Measurements from ENCODE around the gene SNTG2. TPM values are rescaled to one million over a fixed set of nuclear protein-coding genes. Genes with fewer than 3 reads are reported as not detected.
A peak's percentile ranks its signal among the peaks of the same experiment; 100 is the strongest.
"Not testable (repeated sequence)": the region's sequence is repeated elsewhere in the genome, so short reads cannot be mapped to it uniquely, and the experiment has no call there.

The SNTG2 gene
- total RNA-seq, 2 donors from 2014 or later, result 1.2 to 2.0 TPM

DNA sequence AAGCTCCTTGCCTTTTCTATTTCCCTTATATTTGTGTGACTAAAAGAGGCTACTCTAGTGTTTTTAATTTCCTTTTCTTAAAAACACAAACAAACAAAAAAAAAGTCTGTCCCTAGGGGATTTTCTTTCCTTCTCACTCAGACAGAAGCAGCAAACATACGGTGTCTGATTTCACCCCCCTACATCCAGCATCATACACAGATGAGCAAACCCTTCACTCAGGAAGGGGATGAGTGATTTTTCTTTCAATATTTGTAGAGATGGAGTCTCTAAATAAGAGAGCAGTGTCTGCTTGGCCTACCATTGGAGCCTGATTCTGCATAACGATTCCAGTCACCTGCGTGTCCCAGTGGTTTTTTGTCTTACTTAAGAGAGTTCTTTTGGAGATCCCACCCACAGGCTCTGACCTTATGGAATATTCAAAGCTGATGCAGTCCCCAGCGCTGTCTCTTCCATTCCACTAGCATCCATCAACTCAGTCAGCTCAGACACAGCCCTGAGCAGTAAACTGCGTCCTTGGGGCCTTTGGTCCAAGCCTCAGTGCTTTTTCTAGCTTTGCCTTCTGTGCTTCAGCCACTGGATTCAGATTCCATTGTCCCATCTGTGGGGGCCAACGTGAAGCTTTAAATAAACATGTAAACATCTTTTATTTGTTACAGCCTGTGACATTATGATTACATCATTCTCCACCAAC is 410.1 kb downstream of the SNTG2 start:
- intact Hi-C loops (cut with DNase I, micrococcal nuclease), result no loop called here
- DNase-seq (no peak), ATAC-seq (no peak)

DNA sequence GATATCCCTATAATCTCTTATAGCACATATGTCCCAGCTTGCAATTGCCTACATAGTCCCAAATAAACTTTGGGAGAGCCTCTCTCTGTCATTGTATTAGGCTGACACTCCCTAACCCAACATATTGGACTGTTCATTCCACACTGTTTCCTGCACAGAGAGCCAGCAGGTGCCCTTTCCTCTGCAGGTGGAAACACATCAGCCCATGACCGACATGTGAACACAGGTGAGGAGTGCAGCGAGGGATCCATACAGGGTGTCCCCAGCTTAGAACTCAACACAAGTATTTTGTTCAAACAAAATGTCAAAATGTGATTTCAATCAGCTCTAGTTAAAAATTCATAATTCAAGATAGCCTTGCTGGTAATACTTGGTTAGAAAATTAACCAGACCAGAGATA is 412.7 kb downstream of the SNTG2 start:
- DNase-seq (no peak), ATAC-seq (no peak)
- intact Hi-C loops (cut with DNase I, micrococcal nuclease), result no loop called here

DNA sequence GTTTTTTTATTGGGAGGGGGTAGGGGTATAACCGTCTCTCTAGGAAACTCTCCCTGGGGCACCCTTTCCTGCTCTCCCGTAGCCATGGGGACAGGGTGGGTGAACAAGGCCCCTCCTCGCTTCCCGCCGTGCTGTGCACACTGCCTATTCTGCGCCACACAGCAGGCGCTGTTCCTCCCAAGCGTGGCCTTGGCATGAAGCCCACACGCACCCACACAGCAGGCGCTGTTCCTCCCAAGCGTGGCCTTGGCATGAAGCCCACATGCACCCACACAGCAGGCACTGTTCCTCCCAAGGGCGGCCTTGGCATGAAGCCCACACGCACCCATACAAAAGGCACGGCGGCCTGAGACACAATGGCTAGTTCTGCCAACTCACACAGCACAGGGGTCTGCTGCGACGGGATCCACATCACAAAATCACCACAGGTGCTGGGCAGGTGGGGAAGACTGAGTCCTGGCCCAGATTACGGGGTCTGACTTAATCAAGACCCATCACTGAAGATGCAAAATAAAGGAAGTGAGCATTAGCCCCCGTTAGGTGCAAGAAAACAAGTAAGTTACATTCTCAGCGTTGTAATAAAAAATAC is 416.0 kb downstream of the SNTG2 start:
- intact Hi-C loops (cut with DNase I, micrococcal nuclease), result no loop called here
- ATAC-seq (no peak), DNase-seq (peak in 1 of 2 donors; percentile 22)

DNA sequence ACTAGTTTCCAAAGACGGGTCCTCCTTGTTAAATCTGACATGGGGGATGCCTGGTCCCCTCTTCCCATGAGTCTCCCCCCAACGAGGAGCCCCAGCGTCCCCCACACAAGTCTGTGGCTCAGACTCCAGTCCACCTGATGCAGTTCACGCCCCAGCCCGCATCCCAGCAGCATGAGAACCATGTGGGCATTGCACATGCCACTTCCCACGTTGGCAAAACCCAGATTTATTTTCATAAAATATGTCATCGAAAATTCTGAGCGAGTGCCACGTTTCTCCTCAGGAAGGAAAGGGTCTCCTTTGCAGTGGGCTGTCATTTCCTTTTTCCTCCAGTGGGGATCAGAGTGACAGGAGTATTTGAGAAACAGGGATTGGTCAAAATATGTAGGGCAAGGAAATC is 417.0 kb downstream of the SNTG2 start:
- intact Hi-C loops (cut with DNase I, micrococcal nuclease), result no loop called here
- DNase-seq (no peak), ATAC-seq (no peak)

DNA sequence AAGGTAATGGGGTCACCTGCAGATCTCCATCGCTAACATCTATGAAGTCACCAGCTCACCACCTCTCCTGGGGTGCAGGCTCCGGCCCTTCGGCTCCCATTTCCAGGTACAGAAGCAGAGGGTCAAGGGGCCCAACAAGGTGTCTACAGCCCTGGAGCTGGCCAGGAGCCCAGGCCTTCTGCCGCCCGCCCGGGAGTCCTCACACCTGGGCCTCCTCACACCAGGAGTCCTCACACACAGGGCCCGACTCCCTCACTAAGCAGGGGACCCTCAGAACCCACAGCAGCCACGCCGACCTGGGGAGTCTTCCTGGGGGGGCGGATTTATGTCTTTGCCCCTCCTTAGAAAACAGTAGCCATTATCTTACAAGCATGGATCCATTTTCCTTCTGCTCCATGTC is 419.3 kb downstream of the SNTG2 start:
- DNase-seq, result no peak
- no peak for ATAC-seq
- intact Hi-C loops (cut with DNase I, micrococcal nuclease), result no loop called here

DNA sequence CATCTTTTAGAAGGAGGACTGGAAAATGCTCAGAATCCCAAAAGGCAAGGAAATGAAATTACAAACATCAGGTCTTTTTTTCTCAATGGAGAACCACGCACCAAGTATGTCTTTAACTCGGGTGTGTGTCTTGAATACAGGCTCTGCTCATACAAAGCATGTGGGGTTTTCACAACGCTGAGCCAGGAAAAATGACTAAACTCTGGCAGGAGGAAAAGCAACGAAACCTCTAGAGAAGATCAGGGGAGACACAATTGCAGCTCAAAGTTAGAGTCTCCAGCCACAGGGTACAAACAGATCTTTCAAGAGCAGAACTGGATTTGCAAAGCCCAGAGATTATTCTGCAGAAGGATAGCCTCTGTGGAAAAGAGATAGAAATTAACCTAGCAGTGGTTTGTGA is 419.8 kb downstream of the SNTG2 start:
- no peak for DNase-seq
- intact Hi-C loops (cut with DNase I, micrococcal nuclease), result no loop called here

DNA sequence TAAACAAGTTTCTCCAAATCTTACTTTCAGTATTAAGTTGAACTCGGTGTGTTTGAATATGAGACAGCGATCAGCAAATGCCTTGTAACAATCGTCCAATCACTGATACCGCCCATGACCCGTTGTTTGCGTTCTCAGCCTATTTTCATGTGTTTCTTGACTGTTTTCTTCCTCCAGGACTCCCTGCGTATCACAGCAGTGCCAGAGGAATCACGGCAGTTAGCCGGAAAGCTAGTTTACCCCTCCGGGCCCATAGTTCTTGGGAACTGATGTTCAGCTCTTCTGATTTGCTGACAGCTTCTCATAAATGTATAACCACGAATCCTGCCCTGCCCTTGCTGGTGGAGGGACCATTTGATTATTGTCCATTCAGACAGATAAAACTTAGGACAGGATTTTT is 420.4 kb downstream of the SNTG2 start:
- intact Hi-C loops (cut with DNase I, micrococcal nuclease), result no loop called here
- DNase-seq, result no peak
- ATAC-seq, result no peak

More for the DNA sequence above, 419.8 kb downstream of the SNTG2 start:
- no peak for ATAC-seq

DNA sequence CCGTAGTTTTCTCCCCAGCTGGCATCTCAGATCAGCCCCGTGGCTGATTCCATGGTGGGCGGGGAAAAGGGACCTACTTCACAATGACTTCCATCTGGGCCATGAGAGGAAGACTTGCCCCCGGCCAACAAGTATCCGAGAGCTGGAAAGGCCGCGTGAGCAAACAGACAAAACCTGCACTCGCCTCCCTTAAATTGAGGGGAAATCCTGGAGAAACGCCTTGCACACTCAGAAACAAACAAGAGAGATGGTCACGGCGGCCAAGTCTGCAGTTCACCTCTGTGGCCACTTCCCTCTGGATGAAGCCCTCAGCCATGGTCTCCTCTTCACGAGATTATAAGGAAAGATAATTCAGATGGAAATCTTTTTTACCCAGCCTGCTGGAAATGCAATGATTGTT is 423.2 kb downstream of the SNTG2 start:
- intact Hi-C loops (cut with DNase I, micrococcal nuclease), result no loop called here
- DNase-seq, result no peak
- no peak for ATAC-seq

DNA sequence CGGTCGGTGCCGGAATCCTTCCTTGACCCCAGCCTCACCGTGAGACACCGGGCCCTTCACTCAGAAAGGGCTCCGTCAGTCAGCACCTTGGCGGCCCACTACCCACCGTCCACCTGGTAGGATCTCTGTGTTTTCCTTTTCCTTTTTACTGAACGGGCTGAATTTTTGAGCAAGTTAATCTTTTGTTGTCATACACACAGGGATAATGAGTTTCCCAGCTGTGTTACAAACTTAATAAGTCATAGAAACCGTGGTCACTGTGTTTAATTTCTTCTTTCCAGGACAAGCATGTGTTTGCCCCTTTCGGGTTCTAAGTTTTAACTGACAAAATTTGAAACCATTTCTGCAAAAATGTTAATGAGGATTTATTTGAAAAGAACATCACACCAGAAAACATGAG is 423.6 kb downstream of the SNTG2 start:
- intact Hi-C loops (cut with DNase I, micrococcal nuclease), result no loop called here
- no peak for DNase-seq
- no peak for ATAC-seq

DNA sequence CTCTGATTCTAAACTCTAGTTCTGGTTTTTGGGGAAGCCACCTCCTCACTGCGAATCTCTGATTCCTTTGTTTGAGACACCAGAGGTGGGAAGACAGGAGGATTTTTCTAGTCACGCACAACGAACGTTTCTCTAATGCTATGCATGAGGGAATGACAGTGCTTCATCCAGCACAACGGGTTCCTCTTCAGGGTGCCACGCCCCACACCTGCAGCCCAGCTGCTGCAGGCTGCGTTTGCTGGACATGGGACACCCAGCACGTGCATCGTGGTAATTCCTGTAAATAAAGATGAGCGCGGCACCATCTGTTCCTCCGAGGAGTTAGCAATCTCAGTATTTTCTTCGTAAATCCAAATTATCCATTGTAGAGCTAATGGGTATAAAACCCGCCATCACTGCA is 425.1 kb downstream of the SNTG2 start:
- DNase-seq (no peak), ATAC-seq (no peak)
- intact Hi-C loops (cut with DNase I, micrococcal nuclease), result no loop called here

DNA sequence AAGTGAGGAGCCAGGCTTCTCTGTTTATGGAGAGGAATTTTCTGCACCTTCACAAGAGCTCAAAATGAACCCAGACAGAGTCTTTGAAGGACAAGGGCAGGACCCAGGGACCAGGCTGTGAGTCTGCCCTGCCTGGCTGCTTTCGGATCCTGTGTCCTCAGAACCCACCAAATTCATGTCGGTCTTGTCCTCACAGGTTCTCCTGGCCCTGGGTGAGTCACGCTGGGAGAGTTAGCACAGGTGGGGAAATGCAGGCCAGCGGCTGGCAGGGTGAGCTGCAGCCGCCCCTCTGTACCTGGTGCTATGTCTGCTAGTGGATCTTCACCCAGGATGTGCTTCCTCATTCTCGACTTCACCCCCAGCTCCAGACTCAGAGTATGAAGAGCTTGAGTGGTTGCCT is 426.8 kb downstream of the SNTG2 start:
- DNase-seq (no peak), ATAC-seq (no peak)
- intact Hi-C loops (cut with DNase I, micrococcal nuclease), result no loop called here

DNA sequence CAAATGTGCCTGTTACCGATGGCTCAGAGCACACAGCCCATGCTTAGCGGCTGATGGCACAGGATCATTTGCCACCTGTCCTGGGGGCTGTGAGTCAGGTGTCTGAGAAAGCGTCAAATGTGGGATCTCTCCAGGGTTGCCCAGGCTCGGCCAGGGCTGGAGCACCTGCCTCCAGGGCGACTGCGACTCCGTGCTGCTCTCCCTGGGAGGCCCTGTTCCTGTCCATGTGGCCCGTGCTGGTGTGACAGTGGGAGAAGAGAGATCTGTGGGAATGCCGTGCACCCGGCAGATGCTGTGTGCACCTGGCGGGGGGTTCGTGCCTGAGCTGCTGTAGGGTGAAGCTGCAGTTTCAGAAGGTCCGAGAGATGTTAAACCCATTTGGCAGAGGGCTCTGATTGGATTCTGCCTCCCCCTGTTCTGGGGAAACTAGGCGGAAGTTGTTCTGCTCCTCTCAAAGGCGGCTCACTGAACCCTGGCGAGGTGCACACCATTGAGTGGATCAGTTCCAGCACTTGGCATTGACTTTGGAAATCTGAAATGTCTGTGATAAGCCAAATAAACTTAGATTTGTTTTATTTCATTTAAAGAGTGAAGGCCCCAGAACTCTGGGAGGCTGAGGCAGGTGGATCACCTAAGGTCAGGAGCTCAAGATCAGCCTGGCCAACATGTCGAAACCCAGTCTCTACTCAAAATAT is 428.0 kb downstream of the SNTG2 start:
- DNase-seq (no peak), ATAC-seq (no peak)
- intact Hi-C loops (cut with DNase I, micrococcal nuclease), result no loop called here

DNA sequence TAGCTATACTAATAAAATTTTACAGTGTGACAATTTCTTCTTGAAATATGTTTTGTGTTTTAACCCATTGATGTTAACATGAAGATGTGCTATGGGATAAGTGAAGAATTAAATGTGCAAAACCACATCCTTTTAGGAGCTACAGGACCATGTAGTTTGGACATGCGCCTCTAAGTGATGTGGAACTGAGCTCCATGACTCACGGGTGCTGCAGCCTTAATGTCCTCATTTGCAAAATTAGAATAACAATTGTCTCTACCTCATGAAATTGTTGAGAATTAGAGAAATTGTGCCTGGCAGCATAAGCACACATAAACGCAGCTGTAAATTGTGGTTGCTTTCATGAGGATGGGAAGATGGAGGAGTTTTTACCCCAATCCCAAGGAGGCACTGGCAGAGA is 431.0 kb downstream of the SNTG2 start:
- DNase-seq, result no peak
- intact Hi-C loops (cut with DNase I, micrococcal nuclease), result no loop called here
- no peak for ATAC-seq

DNA sequence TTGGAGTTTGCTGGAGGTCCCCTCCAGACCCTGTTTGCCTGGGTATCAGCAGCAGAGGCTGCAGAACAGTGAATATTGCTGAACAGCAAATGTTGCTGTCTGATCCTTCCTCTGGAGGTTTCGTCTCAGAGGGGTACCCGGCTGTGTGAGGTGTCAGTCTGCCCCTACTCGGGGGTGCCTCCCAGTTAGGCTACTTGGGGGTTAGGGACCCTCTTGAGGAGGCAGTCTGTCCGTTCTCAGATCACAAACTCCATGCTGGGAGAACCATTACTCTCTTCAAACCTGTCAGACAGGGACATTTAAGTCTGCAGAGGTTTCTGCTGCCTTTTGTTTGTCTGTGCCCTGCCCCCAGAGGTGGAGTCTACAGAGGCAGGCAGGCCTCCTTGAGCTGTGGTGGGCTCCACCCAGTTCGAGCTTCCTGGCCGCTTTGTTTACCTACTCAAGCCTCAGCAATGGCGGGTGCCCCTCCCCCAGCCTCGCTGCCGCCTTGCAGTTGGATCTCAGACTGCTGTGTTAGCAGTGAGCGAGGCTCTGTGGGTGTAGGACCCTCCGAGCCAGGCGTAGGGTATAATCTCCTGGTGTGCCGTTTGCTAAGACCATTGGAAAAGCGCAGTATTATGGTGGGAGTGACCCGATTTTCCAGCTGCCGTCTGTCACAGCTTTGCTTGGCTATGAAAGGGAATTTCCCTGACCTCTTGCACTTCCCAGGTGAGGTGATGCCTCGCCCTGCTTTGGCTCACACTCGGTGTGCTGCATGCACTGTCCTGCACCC is 437.5 kb downstream of the SNTG2 start:
- intact Hi-C loops (cut with DNase I, micrococcal nuclease); DNase-seq; ATAC-seq: not testable (repeated sequence)

DNA sequence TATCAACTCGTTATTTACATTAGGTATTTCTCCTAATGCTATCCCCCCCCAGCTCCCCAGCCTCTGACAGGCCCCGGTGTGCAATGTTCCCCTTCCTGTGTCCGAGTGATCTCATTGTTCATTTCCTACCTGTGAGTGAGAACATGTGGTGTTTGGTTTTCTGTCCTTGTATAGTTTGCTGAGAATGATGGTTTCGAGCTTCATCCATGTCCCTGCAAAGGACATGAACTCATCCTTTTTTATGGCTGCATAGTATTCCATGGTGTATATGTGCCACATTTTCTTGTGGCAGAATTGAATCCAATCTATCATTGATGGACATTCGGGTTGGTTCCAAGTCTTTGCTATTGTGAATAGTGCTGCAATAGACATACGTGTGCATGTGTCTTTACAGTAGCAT is 439.5 kb downstream of the SNTG2 start:
- ATAC-seq; DNase-seq; intact Hi-C loops (cut with DNase I, micrococcal nuclease): not testable (repeated sequence)

DNA sequence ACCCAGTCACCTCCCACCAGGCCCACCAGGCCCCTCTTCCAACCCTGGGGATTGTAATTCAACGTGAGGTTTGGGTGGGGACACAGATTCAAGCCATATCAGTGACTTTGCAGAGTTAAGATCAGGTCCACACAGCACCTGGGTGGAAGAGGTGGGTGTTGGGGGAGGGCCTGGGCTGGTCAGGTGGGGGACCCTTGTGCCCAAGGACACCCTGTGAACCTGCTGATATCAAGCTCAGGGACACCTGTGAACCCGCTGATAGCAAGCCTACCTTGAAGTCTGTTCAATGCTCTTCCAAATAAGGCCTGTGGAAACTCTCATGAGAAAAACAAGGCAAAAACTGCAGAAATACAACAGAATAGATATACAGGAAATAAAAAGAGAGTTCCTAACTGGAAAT is 442.7 kb downstream of the SNTG2 start:
- intact Hi-C loops (cut with DNase I, micrococcal nuclease), result no loop called here

DNA sequence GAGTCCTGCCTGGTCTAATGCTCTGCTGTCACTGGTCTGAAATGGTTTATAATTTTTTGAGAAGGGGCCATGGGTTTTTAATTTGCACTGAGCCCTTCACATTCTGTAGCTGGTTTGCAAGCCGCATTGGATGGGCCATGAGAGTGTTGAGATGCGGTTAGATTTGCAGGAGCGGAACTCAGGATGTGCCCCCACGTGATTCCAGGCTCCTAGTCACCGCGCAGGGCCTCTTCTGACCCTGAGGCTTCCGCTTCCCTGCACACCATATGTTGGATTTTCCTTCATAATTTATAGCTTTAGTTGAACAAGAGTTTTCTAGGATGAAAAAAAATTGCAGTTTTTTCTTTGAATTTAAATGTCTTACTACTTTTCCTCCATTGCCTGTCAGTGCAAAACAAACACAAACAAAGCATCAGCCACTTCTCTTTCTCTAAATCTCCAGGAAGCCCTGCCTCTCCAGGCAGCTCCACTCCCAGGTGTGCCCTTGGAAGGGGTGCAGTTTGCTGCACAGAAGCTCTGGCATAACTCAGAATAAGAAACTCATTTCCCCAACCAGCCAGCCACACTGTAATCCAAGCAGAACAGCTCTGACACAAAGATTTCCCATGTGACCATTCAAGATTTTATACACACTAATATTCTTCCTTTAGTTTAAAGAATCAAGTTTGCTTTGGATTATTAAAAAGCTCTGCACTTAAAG is 444.2 kb downstream of the SNTG2 start:
- ATAC-seq, result no peak
- intact Hi-C loops (cut with DNase I, micrococcal nuclease), result no loop called here
- no peak for DNase-seq

More for the DNA sequence above, 442.7 kb downstream of the SNTG2 start:
- ATAC-seq (no peak), DNase-seq (no peak)

DNA sequence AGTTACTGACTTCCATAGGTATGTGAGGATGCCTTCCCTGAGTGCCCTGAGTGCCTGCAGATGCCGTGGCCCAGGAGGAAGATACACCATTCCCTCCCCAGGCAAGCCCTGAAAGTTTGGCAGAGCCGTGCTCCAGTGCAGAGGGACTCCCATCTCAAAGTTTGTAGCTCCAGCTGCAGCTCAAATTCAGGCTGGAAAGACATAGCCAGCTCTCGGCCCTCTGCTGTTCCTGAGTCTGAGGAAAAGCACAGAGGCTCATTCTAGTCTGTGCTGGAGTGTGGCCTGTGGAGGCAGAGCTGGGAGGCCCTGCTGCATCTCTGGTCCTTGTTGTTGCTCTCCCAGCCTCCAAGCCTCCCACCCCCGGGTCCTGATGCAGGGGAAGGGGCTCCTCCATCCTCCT is 446.7 kb downstream of the SNTG2 start:
- no peak for DNase-seq
- ATAC-seq, result no peak
- intact Hi-C loops (cut with DNase I, micrococcal nuclease), result no loop called here

DNA sequence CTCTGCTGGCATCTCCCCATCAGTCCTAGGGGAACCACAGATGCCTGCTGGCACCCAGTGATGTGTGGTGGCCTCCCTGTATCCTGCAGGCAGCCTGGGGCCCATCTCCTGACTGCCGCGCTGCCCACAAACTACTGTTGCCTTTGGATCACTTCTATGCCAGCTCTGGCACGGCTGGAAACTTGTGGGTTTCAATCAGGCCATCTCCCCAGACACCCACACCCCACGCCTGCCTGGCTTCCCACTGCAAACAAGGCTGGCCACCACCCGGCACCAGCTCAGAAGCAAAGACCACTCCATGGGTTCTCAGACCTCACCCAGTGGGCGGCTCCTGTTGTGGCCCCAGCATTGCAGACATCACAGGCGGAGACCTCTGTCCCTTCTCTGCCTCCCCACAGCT is 447.5 kb downstream of the SNTG2 start:
- ATAC-seq (no peak), DNase-seq (no peak)
- intact Hi-C loops (cut with DNase I, micrococcal nuclease), result no loop called here
